ENCODE data around the gene DSCAM. TPM values are rescaled to one million over a fixed set of nuclear protein-coding genes. Genes with fewer than 3 reads are reported as not detected.

DSCAM gene
- total RNA-seq, 2 experiments from 2014 or later = not detected

DNA sequence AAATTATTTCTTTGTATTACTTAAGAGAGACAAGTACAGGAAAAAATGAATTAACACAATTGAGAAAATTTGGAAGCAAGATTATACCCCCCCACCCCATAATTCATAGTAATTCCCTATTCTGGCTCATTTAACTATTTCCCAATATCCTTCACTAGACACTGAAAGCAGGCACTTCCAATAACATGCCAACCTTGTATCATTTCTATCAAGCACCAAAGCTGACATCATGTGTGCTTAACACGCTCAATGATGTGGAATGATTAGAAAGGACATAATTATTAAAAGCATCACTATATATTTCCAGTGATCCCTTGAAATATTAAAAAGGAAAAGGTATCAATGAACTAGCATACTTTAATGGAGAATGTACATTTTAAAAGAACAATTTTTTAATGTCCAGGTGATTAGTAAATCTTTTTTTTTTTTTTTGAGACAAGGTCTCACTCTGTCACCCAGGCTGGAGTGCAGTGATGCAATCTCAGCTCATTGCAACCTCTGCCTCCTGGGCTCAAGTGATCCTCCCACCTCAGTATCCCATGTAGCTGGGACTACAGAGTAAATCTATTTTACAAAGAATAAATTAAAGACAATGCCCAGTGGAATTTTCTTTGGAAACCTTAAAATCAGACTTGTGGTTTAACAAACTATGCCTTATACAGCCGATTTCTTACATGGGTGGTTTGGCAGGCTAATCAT lies 443.9 kb downstream of the DSCAM start:
- Histone ChIP-seq H3K27me3 (ENCODE audit: control insufficient read depth in 1 of 2, insufficient read depth in 2 of 2, low read length in 2 of 2) (no peaks in the 10 kb centered on the region), H3K36me3 (ENCODE audit: insufficient read depth, low read length) (no peaks in the 10 kb centered on the region), H3K27ac (ENCODE audit: low read depth in 1 of 2, low read length in 2 of 2) (no peak overlapping the region), H3K4me3 (ENCODE audit: low read length) (no peak overlapping the region), H3K9me3 (ENCODE audit: control insufficient read depth in 1 of 2, insufficient read depth in 1 of 2, low read length in 2 of 2) (peaks cover 0 to 4% of the 10 kb centered on the region in 2 experiments), H3K4me1 (ENCODE audit: insufficient read depth, low read length) (no peaks in the 10 kb centered on the region)
- ATAC-seq (ENCODE audit: poor library complexity) = no peak
- ChIA-PET POLR2A (no interaction called here), CTCF (no interaction called here)
- TF ChIP-seq, protein P1, sequence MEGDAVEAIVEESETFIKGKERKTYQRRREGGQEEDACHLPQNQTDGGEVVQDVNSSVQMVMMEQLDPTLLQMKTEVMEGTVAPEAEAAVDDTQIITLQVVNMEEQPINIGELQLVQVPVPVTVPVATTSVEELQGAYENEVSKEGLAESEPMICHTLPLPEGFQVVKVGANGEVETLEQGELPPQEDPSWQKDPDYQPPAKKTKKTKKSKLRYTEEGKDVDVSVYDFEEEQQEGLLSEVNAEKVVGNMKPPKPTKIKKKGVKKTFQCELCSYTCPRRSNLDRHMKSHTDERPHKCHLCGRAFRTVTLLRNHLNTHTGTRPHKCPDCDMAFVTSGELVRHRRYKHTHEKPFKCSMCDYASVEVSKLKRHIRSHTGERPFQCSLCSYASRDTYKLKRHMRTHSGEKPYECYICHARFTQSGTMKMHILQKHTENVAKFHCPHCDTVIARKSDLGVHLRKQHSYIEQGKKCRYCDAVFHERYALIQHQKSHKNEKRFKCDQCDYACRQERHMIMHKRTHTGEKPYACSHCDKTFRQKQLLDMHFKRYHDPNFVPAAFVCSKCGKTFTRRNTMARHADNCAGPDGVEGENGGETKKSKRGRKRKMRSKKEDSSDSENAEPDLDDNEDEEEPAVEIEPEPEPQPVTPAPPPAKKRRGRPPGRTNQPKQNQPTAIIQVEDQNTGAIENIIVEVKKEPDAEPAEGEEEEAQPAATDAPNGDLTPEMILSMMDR (IDR thresholded peaks at IDR 0.05) = no peak
- Mint-ChIP-seq H3K4me3 (no peak overlapping the region), H3K27ac (no peak overlapping the region), H3K4me1 (ENCODE audit: low read depth) (no peaks in the 10 kb centered on the region), H3K36me3 (ENCODE audit: low read depth) (no peaks in the 10 kb centered on the region), H3K27me3 (no peaks in the 10 kb centered on the region), H3K9me3 (peaks cover 4% of the 10 kb centered on the region)
- no peak for DNase-seq
- intact Hi-C loops (cut with DNase I, micrococcal nuclease) = no loop called here

DNA sequence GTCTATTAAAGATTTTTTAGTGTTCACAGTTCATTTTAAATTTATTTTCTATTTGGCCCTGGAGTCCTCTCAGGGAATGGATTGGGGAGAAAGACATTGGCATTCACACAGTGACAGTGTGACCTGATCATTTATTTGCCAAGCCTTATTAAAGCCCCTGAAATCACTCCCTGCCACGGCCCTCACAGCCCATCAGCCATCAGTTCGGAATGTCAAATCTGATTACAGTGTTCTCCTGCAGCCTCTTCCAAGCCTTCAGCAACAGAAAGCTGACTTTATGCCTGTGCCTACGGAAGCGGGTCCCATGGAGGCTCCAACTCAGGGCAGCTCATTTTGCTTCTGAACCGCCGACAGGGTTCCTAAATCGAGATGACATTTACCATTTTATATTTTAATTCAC lies 451.2 kb downstream of the DSCAM start:
- Mint-ChIP-seq H3K4me1 (ENCODE audit: low read depth) (no peaks in the 10 kb centered on the region), H3K27ac (no peak overlapping the region), H3K9me3 (no peaks in the 10 kb centered on the region), H3K4me3 (no peak overlapping the region), H3K36me3 (ENCODE audit: low read depth) (no peaks in the 10 kb centered on the region), H3K27me3 (peaks cover under 1% of the 10 kb centered on the region)
- ChIA-PET CTCF (no interaction called here), POLR2A (no interaction called here)
- Histone ChIP-seq H3K4me1 (ENCODE audit: insufficient read depth, low read length) (no peaks in the 10 kb centered on the region), H3K9me3 (ENCODE audit: control insufficient read depth in 1 of 2, insufficient read depth in 1 of 2, low read length in 2 of 2) (peaks cover 0 to 3% of the 10 kb centered on the region in 2 experiments), H3K4me3 (ENCODE audit: low read length) (no peak overlapping the region), H3K27ac (ENCODE audit: low read depth in 1 of 2, low read length in 2 of 2) (no peak overlapping the region), H3K27me3 (ENCODE audit: control insufficient read depth in 1 of 2, insufficient read depth in 2 of 2, low read length in 2 of 2) (no peaks in the 10 kb centered on the region), H3K36me3 (ENCODE audit: insufficient read depth, low read length) (no peaks in the 10 kb centered on the region)
- intact Hi-C loops (cut with DNase I, micrococcal nuclease) = no loop called here
- TF ChIP-seq, protein P1 (IDR thresholded peaks at IDR 0.05) = no peak
- no peak for DNase-seq
- no peak for ATAC-seq (ENCODE audit: poor library complexity)

DNA sequence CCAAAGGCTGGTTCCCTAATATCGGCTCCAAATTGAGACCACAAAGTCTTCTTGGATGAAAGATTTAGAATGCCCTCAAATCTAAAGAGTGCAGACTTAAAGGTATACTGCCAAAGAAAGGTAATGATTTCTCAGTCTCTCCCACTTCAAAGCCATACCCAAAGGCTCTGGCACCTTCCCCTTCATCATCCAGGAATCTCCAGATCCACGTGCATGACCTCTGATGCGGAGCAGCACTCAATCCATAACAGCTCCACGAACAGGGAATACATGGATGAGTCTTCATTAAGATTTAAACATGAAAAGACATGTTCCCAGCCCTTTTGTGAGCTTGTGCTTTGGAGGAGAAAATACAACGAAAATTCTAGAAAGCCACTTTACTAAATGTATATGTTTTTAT lies 453.9 kb downstream of the DSCAM start:
- ATAC-seq (ENCODE audit: poor library complexity) = no peak
- H3K4me3 Mint-ChIP-seq = no peak overlapping the region
- no peaks in the 10 kb centered on the region for H3K36me3 Mint-ChIP-seq (ENCODE audit: low read depth)
- ChIA-PET POLR2A (no interaction called here), CTCF (no interaction called here)
- TF ChIP-seq, protein P1 (IDR thresholded peaks at IDR 0.05) = no peak
- Histone ChIP-seq H3K27ac (ENCODE audit: low read depth in 1 of 2, low read length in 2 of 2) (no peak overlapping the region), H3K4me1 (ENCODE audit: insufficient read depth, low read length) (no peaks in the 10 kb centered on the region), H3K9me3 (ENCODE audit: control insufficient read depth in 1 of 2, insufficient read depth in 1 of 2, low read length in 2 of 2) (peaks cover 0 to 3% of the 10 kb centered on the region in 2 experiments), H3K27me3 (ENCODE audit: control insufficient read depth in 1 of 2, insufficient read depth in 2 of 2, low read length in 2 of 2) (no peaks in the 10 kb centered on the region), H3K36me3 (ENCODE audit: insufficient read depth, low read length) (no peaks in the 10 kb centered on the region), H3K4me3 (ENCODE audit: low read length) (no peak overlapping the region)
- peaks cover 4% of the 10 kb centered on the region for H3K27me3 Mint-ChIP-seq
- DNase-seq = no peak
- no peak overlapping the region for H3K27ac Mint-ChIP-seq
- H3K4me1 Mint-ChIP-seq (ENCODE audit: low read depth) = no peaks in the 10 kb centered on the region
- peaks cover 2% of the 10 kb centered on the region for H3K9me3 Mint-ChIP-seq
- intact Hi-C loops (cut with DNase I, micrococcal nuclease) = no loop called here
